ENCODE results near the gene DMXL2. TPM values are rescaled to one million over a fixed set of nuclear protein-coding genes. Genes with fewer than 3 reads are reported as not detected.
"Not testable (repeated sequence)": the region's sequence is repeated elsewhere in the genome, so short reads cannot be mapped to it uniquely, and the experiment has no call there.

The DMXL2 gene
- polyA plus RNA-seq, 1 donor, result 21.3 TPM

- no peak for DNase-seq (ENCODE audit: low read depth)
Observed at GRCh38 chr15:51492528-51492927, 130.0 kb downstream of the DMXL2 start.

DNA sequence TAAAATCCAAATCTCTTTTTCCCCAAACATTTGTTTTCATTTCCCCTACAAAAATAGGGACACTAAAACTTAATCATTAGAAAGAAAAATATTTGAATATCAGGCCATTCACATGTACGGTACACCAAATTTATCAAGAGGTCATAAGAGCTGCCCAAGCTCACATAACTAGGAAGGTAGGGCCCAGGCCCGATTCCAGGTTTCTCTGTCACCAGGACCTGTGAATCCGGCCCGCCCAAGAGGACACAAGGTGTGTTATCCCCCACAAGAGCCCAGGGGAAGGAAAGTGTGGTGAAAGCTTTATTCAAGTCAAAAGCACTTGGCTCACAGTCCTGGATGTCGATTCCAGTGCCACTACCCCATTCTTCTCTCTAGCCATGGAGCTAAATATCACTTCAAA is 130.6 kb downstream of the DMXL2 start:
- DNase-seq (ENCODE audit: low read depth), result no peak

- no peak for DNase-seq (ENCODE audit: low read depth)
Observed at GRCh38 chr15:51484781-51485180, 137.8 kb downstream of the DMXL2 start.

DNA sequence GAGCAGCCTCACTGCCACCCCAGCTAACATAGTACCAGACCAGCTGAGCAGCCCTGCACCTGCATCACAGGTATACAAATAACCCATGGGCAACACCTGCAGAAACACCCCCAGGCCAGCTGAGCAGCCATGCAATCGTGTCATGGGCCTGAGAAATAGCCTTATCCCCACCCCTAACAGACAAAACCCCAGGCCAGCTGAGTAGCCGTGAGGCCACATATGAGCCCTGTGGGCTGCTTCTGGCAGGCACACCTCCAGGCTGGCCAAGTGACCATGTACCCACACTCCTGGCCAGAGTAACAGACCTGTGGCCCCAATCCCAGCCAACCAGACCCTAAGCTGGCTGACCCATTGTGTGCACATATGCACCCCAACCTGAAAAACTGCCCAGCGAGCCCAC is 138.6 kb downstream of the DMXL2 start:
- DNase-seq (ENCODE audit: low read depth), result no peak

DNA sequence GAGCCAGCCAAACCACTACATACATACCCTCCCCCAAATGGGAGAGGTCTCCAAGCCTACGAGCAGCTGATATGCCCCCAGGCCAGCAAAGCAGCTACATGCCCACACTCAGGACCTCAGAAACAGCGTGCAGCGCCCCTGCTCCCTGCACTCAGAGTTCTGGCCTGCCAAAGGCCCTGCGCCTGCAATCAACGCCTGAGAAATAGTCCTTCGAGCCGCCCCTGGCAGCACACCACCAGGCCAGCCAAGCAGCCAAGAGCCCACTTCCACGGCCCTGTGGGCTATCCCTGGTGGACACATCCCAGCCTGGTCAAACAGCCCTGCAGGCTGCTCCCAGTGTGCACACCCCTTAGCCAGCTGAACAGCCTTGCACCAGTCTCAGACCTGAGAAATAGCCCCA is 139.1 kb downstream of the DMXL2 start:
- DNase-seq (ENCODE audit: low read depth), result no peak

- no peak for DNase-seq (ENCODE audit: low read depth)
Observed at GRCh38 chr15:51475736-51476135, 146.8 kb downstream of the DMXL2 start.

GRCh38 chr15:51470512-51470911 is 152.1 kb downstream of the DMXL2 start:
- DNase-seq (ENCODE audit: low read depth), result no peak

GRCh38 chr15:51460796-51461195 is 161.8 kb downstream of the DMXL2 start:
- no peak for DNase-seq (ENCODE audit: low read depth)

DNA sequence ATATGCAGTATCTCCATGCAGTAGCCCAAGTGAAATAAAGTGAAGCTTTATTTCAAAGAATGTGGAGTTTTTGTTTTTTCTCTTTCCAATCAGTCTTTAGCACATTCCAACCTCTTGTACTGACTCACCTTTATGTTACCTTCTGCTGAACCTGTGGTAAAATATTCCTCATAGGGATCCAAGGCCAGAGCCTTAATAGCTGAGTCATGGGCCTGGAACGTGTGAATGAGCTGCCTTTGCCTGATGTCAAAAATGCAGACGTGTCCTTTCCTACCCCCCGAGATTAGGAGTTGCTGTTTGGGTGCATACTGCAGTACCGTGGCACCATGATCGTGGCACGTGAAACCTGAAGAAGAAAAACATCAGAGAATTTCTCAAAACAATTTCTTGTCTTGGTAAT is 172.6 kb downstream of the DMXL2 start:
- DNase-seq (ENCODE audit: low read depth), result no peak

DNA sequence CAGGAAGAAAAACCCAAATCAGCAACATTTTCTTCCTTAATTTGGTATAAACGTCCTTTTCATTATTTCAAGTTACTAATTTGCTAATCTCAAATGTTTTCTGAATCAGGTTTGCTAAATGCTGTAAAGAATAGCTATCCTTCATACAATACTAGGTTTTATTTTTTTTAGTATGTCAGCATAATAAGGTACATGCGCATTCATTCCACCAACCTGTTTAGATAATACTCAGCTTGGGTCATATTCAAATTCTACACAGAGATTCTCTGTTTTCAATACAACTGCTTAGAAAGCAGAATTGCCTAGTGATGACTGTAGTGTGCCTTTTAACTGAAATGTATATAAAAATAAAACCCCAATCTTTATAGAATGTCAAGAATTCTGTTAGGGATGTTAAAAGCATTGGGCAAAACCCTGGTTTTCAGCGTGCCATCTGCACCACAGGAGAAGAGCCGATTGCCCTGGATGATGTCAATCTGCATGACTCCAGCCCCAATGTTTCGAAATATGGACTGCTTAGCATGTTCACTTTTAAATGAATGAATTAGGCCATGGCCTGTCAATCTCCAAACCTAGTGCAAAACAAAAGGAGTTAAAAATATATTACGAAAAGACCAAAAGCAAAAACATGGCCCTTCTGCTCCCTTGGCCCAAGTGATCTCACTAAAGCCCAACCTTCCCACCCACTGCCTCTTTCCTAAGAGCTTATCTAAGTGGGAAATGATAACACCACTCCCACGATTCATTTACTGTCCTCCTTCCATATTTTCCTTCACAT is 173.8 kb downstream of the DMXL2 start:
- DNase-seq (ENCODE audit: low read depth), result no peak

- no peak for DNase-seq (ENCODE audit: low read depth)
Observed at GRCh38 chr15:51447855-51448621, 174.5 kb downstream of the DMXL2 start.

DNA sequence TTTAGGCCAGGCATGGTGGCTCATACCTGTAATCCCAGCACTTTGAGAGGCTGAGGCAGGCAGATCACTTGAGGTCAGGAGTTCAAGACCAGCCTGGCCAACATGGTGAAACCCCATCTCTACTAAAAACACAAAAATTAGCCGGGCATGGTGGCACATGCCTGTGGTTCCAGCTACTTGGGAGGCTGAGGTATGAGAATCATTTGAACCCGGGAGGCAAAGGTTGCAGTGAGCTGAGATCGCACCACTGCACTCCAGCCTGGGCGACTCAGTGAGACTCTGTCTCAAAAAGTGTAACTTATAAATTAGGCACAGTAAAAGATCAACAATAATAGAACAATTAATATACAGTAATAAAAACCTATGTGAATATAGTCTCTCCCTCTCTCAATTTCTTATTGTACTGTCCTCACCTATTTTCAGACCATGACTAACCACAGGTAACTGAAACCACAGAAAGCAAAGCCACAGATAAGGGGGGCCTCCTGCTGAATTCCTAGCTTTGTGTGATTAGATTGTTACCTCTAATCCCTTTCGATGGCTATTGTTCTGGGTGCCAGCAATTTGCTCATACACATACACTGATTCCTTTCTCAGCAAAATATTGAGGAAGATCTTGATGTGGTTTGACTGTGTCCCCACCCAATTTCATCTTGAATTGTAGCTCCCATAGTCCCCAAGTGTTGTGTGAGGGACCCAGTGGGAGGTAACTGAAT is 176.4 kb downstream of the DMXL2 start:
- DNase-seq (ENCODE audit: low read depth), result not testable (repeated sequence)

- no peak for DNase-seq (ENCODE audit: low read depth)
Observed at GRCh38 chr15:51444807-51445206, 177.8 kb downstream of the DMXL2 start.

DNA sequence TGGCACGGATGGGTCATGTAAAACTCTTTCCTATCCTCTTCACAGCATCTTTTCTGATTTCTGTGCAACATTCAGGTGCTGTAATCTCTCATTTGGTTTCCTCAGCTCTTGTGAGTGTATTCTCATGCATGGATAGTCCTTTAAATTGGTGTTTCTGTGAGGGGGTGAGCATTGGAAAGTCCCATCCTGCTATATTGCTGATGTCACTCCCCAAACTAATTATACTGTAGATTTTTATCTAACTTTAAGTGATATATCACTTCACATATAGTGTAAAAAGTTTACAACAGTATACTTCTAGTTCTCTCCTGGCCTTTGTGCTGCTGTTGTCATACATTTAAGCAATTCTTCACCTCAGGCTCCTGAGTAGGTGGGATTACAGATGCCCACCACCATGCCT is 178.5 kb downstream of the DMXL2 start:
- no peak for DNase-seq (ENCODE audit: low read depth)

GRCh38 chr15:51443282-51443914 is 179.2 kb downstream of the DMXL2 start:
- no peak for DNase-seq (ENCODE audit: low read depth)

DNA sequence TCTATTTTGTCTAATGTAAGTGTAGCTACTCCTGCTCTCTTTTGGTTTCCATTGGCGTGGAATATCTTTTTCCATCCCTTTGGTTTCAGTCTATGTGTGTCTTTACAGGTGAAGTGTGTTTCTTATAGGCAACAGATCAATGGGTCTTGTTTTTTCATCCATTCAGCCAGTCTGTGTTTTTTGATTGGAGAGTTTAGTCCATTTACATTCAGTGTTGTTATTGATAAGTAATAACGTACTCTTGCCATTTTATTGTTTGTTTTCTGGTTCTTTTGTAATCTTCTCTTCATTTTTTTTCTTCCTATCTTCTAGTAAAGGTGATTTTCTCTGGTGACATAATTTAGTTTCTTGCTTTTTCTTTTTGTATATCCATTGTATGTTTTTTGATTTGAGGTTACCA is 184.0 kb downstream of the DMXL2 start:
- DNase-seq (ENCODE audit: low read depth), result no peak

GRCh38 chr15:51425517-51426040 is 197.0 kb downstream of the DMXL2 start:
- no peak for DNase-seq (ENCODE audit: low read depth)

GRCh38 chr15:51424780-51425179 is 197.8 kb downstream of the DMXL2 start:
- no peak for DNase-seq (ENCODE audit: low read depth)

DNA sequence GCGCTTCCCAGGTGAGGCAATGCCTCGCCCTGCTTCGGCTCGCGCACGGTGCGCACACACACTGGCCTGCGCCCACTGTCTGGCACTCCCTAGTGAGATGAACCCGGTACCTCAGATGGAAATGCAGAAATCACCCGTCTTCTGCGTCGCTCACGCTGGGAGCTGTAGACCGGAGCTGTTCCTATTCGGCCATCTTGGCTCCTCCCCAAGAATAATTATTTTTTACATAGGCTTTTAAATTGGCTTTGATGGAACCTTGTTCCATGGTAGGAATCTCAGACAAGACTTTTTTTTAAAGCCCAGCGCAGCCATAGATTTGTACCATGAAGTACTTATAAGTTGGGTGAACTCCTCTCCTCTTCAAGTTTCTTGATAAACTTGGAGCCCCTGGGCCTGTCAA is 199.5 kb downstream of the DMXL2 start:
- DNase-seq (ENCODE audit: low read depth), result not testable (repeated sequence)

- DNase-seq (ENCODE audit: low read depth), result no peak
Observed at GRCh38 chr15:51416129-51416528, 206.4 kb downstream of the DMXL2 start.

- no peak for DNase-seq (ENCODE audit: low read depth)
Observed at GRCh38 chr15:51414256-51414860, 208.2 kb downstream of the DMXL2 start.

Measured in forelimb muscle (tissue), 1 donor.